ENCODE data around the gene KCNN4. TPM values are rescaled to one million over a fixed set of nuclear protein-coding genes. Genes with fewer than 3 reads are reported as not detected.

The KCNN4 gene
- total RNA-seq, 4 donors from 2014 or later = 0.74 to 19.1 (median 2.6) TPM

Other genes starting within 250 kb of the KCNN4 start
- gene ZNF575, start 247.8 kb downstream of the KCNN4 start, total RNA-seq = under 1 TPM in 1 of 4 donors, not detected in 3; 0.47 TPM
- gene XRCC1, start 205.4 kb downstream of the KCNN4 start, total RNA-seq = 10 to 100 TPM; 13.0 to 24.1 (median 15.8) TPM
- 10 to 100 TPM in 2 of 4 donors, 1 to 10 TPM in 2; 3.8 to 18.4 (median 8.6) TPM for gene PINLYP, start 205.2 kb downstream of the KCNN4 start, total RNA-seq
- gene IRGQ, start 184.8 kb downstream of the KCNN4 start, total RNA-seq = 10 to 100 TPM; 14.4 to 24.0 (median 17.6) TPM
- gene ZNF576, start 184.4 kb downstream of the KCNN4 start, total RNA-seq = 10 to 100 TPM; 12.3 to 15.0 (median 13.3) TPM
- under 1 TPM in 3 of 4 donors, not detected in 1; 0.12 to 0.46 (median 0.38) TPM for gene SRRM5, start 168.9 kb downstream of the KCNN4 start, total RNA-seq
- 10 to 100 TPM; 15.4 to 22.1 (median 16.2) TPM for gene ZNF428, start 161.3 kb downstream of the KCNN4 start, total RNA-seq
- gene CADM4, start 141.1 kb downstream of the KCNN4 start, total RNA-seq = 1 to 10 TPM in 3 of 4 donors, under 1 TPM in 1; 0.79 to 3.5 (median 2.5) TPM
- 100 to 1,000 TPM in 2 of 4 donors, 10 to 100 TPM in 2; 36.3 to 250 (median 88.0) TPM for gene PLAUR, start 110.8 kb downstream of the KCNN4 start, total RNA-seq
- not detected for gene IRGC, start 64.9 kb downstream of the KCNN4 start, total RNA-seq
- gene SMG9, start 26.0 kb downstream of the KCNN4 start, total RNA-seq = 10 to 100 TPM; 13.7 to 22.8 (median 15.5) TPM
- 10 to 100 TPM in 1 of 4 donors, 1 to 10 TPM in 2, under 1 TPM in 1; 0.95 to 15.0 (median 2.4) TPM for gene LYPD5, start 21.5 kb upstream of the KCNN4 start, total RNA-seq
- 10 to 100 TPM in 1 of 4 donors, 1 to 10 TPM in 3; 4.8 to 20.5 (median 7.3) TPM for gene ZNF283, start 46.3 kb upstream of the KCNN4 start, total RNA-seq
- 1 to 10 TPM in 2 of 4 donors, under 1 TPM in 2; 0.63 to 2.0 (median 1.3) TPM for gene ZNF404, start 103.0 kb upstream of the KCNN4 start, total RNA-seq
- gene ZNF45, start 154.3 kb upstream of the KCNN4 start, total RNA-seq = 10 to 100 TPM in 2 of 4 donors, 1 to 10 TPM in 2; 5.4 to 17.2 (median 12.3) TPM
- gene ZNF221, start 170.3 kb upstream of the KCNN4 start, total RNA-seq = 1 to 10 TPM; 2.2 to 6.8 (median 4.0) TPM
- 1 to 10 TPM; 5.0 to 8.2 (median 6.9) TPM for gene ZNF155, start 203.2 kb upstream of the KCNN4 start, total RNA-seq
- 1 to 10 TPM; 1.7 to 5.7 (median 3.1) TPM for gene ZNF230, start 222.0 kb upstream of the KCNN4 start, total RNA-seq
- 1 to 10 TPM; 1.9 to 3.7 (median 2.2) TPM for gene ZNF222, start 244.4 kb upstream of the KCNN4 start, total RNA-seq